GM23338 (cell line): Measurements from ENCODE around the gene MSS51. TPM values are rescaled to one million over a fixed set of nuclear protein-coding genes. Genes with fewer than 3 reads are reported as not detected.
A peak's percentile ranks its signal among the peaks of the same experiment; 100 is the strongest.

Source experiments
- ATAC-seq: fragments of 200-7000 bp; cut with Tn5 transposase; 3 replicates; pipeline ENCODE4 v1.9.1; 2020
- DNase-seq: peaks from one replicate; pipeline ENCODE4 v3.0.0-alpha.2; 2015; ENCODE audit warnings: low spot score
- H2AFZ ChIP-seq: fragments of 200-600 bp; sonication (generic); 2 replicates; pipeline ENCODE4 v1.8.0; 2016; ENCODE audit warnings: antibody characterized with exemption, mild to moderate bottlenecking, moderate library complexity
- H3F3A ChIP-seq: fragments of 200-600 bp; sonication (generic); replicated peaks from 2 replicates; pipeline ENCODE4 v1.8.0; 2017; ENCODE audit warnings: antibody characterized with exemption, mixed run types, low read depth
- H3K27ac ChIP-seq: fragments of 200-600 bp; sonication (generic); 2 replicates; pipeline ENCODE4 v1.6.1; 2016; ENCODE audit warnings: low read depth
- H3K27me3 ChIP-seq: fragments of 200-600 bp; sonication (generic); 2 replicates; pipeline ENCODE4 v1.8.0; 2016; ENCODE audit warnings: mild to moderate bottlenecking, mixed run types, moderate library complexity; ENCODE audit not compliant: insufficient read depth
- H3K36me3 ChIP-seq: fragments of 200-600 bp; sonication (generic); 2 replicates; pipeline ENCODE4 v1.8.0; 2016; ENCODE audit warnings: mild to moderate bottlenecking; ENCODE audit not compliant: insufficient read depth
- H3K4me1 ChIP-seq: fragments of 200-600 bp; sonication (generic); 2 replicates; pipeline ENCODE4 v1.8.0; 2016; ENCODE audit warnings: mild to moderate bottlenecking, moderate library complexity; ENCODE audit not compliant: insufficient read depth
- H3K4me2 ChIP-seq: fragments of 200-600 bp; sonication (generic); 2 replicates; pipeline ENCODE4 v1.7.1; 2017; ENCODE audit warnings: mixed run types
- H3K4me3 ChIP-seq: fragments of 200-600 bp; sonication (generic); 2 replicates; pipeline ENCODE4 v1.6.1; 2016; ENCODE audit warnings: mixed run types
- H3K79me2 ChIP-seq: fragments of 200-600 bp; sonication (generic); replicated peaks from 2 replicates; pipeline ENCODE4 v1.8.0; 2017; ENCODE audit warnings: mild to moderate bottlenecking; ENCODE audit not compliant: insufficient read depth
- H3K9me2 ChIP-seq: fragments of 200-600 bp; sonication (generic); 2 replicates; pipeline ENCODE4 v1.8.0; 2017; ENCODE audit not compliant: insufficient read depth
- H4K20me1 ChIP-seq: fragments of 200-600 bp; sonication (generic); replicated peaks from 2 replicates; pipeline ENCODE4 v1.8.0; 2017; ENCODE audit warnings: mild to moderate bottlenecking; ENCODE audit not compliant: insufficient read depth
- H3K27ac Mint-ChIP-seq: 2 replicates; pipeline ENCODE4 v1.8.0; 2020; ENCODE audit warnings: inconsistent platforms, mild to moderate bottlenecking, moderate library complexity, mixed read lengths
- H3K27me3 Mint-ChIP-seq: 3 replicates; pipeline ENCODE4 v1.8.0; 2022; ENCODE audit warnings: low read depth, mild to moderate bottlenecking, moderate library complexity, mixed read lengths, inconsistent platforms; ENCODE audit not compliant: insufficient read depth, poor library complexity
- H3K36me3 Mint-ChIP-seq: 3 replicates; pipeline ENCODE4 v1.8.0; 2021; ENCODE audit warnings: low read depth, mild to moderate bottlenecking, inconsistent platforms, moderate library complexity, mixed read lengths
- H3K4me1 Mint-ChIP-seq: 3 replicates; pipeline ENCODE4 v1.8.0; 2020; ENCODE audit warnings: mild to moderate bottlenecking, inconsistent platforms, mixed read lengths
- H3K4me3 Mint-ChIP-seq: 3 replicates; pipeline ENCODE4 v1.8.0; 2021; ENCODE audit warnings: moderate library complexity, mild to moderate bottlenecking, inconsistent platforms, mixed read lengths
- H3K9me3 Mint-ChIP-seq: 3 replicates; pipeline ENCODE4 v1.8.0; 2020; ENCODE audit warnings: moderate library complexity, mild to moderate bottlenecking, inconsistent platforms, mixed read lengths
- CREB1 ChIP-seq: fragments of 250-450 bp; sonication (Bioruptor Pico); IDR thresholded peaks from 2 replicates; pipeline ENCODE4 v1.5.0; 2020; ENCODE audit warnings: low read depth, mild to moderate bottlenecking, moderate library complexity
- CTCF ChIP-seq, 2 experiments: fragments of 200-600 bp in 1 of 2; sonication (generic) in 1 of 2; conservative IDR thresholded peaks; 2 replicates each; pipeline versions ENCODE4 v1.5.1 to v1.6.1; 2016 to 2017; ENCODE audit warnings: antibody characterized with exemption in 2 of 2, low read depth in 2 of 2, mild to moderate bottlenecking in 2 of 2, moderate library complexity in 1 of 2
- EZH2 ChIP-seq: fragments of 200-600 bp; sonication (generic); IDR thresholded peaks from one replicate; pipeline ENCODE4 v1.8.0; 2017; ENCODE audit warnings: antibody characterized with exemption, mild to moderate bottlenecking, low read depth; ENCODE audit not compliant: unreplicated experiment
- POLR2AphosphoS5 ChIP-seq: IDR thresholded peaks from 2 replicates; pipeline ENCODE4 v1.6.1; 2016; ENCODE audit warnings: antibody characterized with exemption, low read depth
- STAT1 ChIP-seq: IDR thresholded peaks from one replicate; pipeline ENCODE4 v1.6.1; 2016; ENCODE audit warnings: antibody characterized with exemption; ENCODE audit not compliant: unreplicated experiment
- ZNF331 ChIP-seq: fragments of 250-450 bp; sonication (Bioruptor Pico); IDR thresholded peaks from 2 replicates; pipeline ENCODE4 v1.5.0; 2020; ENCODE audit warnings: low read depth, mild to moderate bottlenecking, moderate library complexity
- ZNF462 ChIP-seq: fragments of 250-450 bp; sonication (Bioruptor Pico); IDR thresholded peaks from 2 replicates; pipeline ENCODE4 v1.5.0; 2020; ENCODE audit warnings: mild to moderate bottlenecking, moderate library complexity
- polyA plus RNA-seq: library from polyadenylated mRNA; unstranded; fragments of >200 nt; fragmentation: Nextera tagmentation; extraction: Ambion mirVana; gene quantifications from 2 replicates; pipeline ENCODE4 v1.2.1, GENCODE V29; 2016
- total RNA-seq: library from RNA; depleted of rRNA; stranded (reverse); fragments of >200 nt; shearing (Covaris generic); gene quantifications from 2 replicates; pipeline ENCODE4 v1.2.3, GENCODE V29; 2014

Gene MSS51
- total and polyA plus RNA-seq, 2 experiments from 2014 or later, result 1.1 to 5.1 TPM

GRCh38 chr10:73413108-73413527 lies 20.2 kb downstream of the MSS51 start:
- H3F3A ChIP-seq, result 0 out of 2 replicates have a peak, but pooled peaks cover 5% of the 10 kb centered on the region
- peak; percentile 40 for DNase-seq
- peaks cover 7% of the 10 kb centered on the region; the same call in 2 of the 3 replicates for H3K36me3 Mint-ChIP-seq
- H3K79me2 ChIP-seq, result peaks cover 53% of the 10 kb centered on the region
- TF ChIP-seq CREB1 (CRISPR knock-in tag) (peak; percentile 41; the same call in 1 of the 2 replicates), STAT1 (no peak)
- H3K27me3 Mint-ChIP-seq, result peaks cover 6% of the 10 kb centered on the region
- H3K9me3 Mint-ChIP-seq, result no peaks in the 10 kb centered on the region
- H3K4me2 ChIP-seq, result peak overlapping the region; percentile 86
- peak overlapping the region; percentile 94 for H3K27ac Mint-ChIP-seq
- H4K20me1 ChIP-seq, result no peaks in the 10 kb centered on the region
- H3K9me2 ChIP-seq, result peaks cover 3% of the 10 kb centered on the region; the same call in 1 of the 2 replicates
- no peaks in the 10 kb centered on the region for H3K27me3 ChIP-seq
- H3K4me1 ChIP-seq, result peaks cover 13% of the 10 kb centered on the region
- H3K36me3 ChIP-seq, result no peaks in the 10 kb centered on the region
- H3K4me1 Mint-ChIP-seq, result peaks cover 24% of the 10 kb centered on the region
- ATAC-seq, result peak; percentile 9
- H3K4me3 Mint-ChIP-seq, result peak overlapping the region; percentile 93
- peak overlapping the region; percentile 56; the same call in 1 of the 2 replicates for H2AFZ ChIP-seq
- H3K4me3 ChIP-seq, result peak overlapping the region; percentile 94
- H3K27ac ChIP-seq, result peak overlapping the region; percentile 95

GRCh38 chr10:73410897-73411296 lies 22.5 kb downstream of the MSS51 start:
- TF ChIP-seq POLR2AphosphoS5, result no peak
- no peak for TF ChIP-seq EZH2
- TF ChIP-seq ZNF331, result no peak
- Histone ChIP-seq H3K4me3 (no peak overlapping the region), H3K4me2 (no peak overlapping the region)

GRCh38 chr10:73408978-73409521 lies 24.3 kb downstream of the MSS51 start:
- Histone ChIP-seq H3K79me2 (peaks cover 94% of the 10 kb centered on the region), H3K4me1 (peaks cover 13% of the 10 kb centered on the region), H3K9me2 (peaks cover 3% of the 10 kb centered on the region; the same call in 1 of the 2 replicates), H3F3A (0 out of 2 replicates have a peak, but pooled peaks cover 5% of the 10 kb centered on the region), H3K27ac (no peak overlapping the region), H3K27me3 (no peaks in the 10 kb centered on the region), H3K36me3 (no peaks in the 10 kb centered on the region), H3K4me2 (no peak overlapping the region), H2AFZ (no peak overlapping the region), H4K20me1 (no peaks in the 10 kb centered on the region; the same call in none of the 2 replicates), H3K4me3 (no peak overlapping the region)
- ATAC-seq, result no peak
- peaks cover 9% of the 10 kb centered on the region; the same call in 2 of the 3 replicates for H3K36me3 Mint-ChIP-seq
- H3K27ac Mint-ChIP-seq, result no peak overlapping the region
- H3K27me3 Mint-ChIP-seq, result peaks cover 4% of the 10 kb centered on the region
- H3K4me3 Mint-ChIP-seq, result no peak overlapping the region
- H3K9me3 Mint-ChIP-seq, result no peaks in the 10 kb centered on the region
- H3K4me1 Mint-ChIP-seq, result peaks cover 18% of the 10 kb centered on the region
- no peak for DNase-seq
- TF ChIP-seq STAT1 (no peak), CTCF (conservative IDR thresholded peaks at IDR 0.05; ENCODE audit: low read depth in 2 of 2) (no peak), CREB1 (CRISPR knock-in tag) (no peak), ZNF331 (no peak), EZH2 (no peak), ZNF462 (CRISPR knock-in tag) (no peak)

More at GRCh38 chr10:73410897-73411296, 22.5 kb downstream of the MSS51 start:
- peaks cover 13% of the 10 kb centered on the region for H3K4me1 ChIP-seq
- no peak overlapping the region for H2AFZ ChIP-seq
- H3K27me3 Mint-ChIP-seq, result peaks cover 7% of the 10 kb centered on the region
- ATAC-seq (no peak), DNase-seq (no peak)
- H3K4me1 Mint-ChIP-seq, result peaks cover 27% of the 10 kb centered on the region
- H3K36me3 ChIP-seq, result no peaks in the 10 kb centered on the region
- no peaks in the 10 kb centered on the region; the same call in 1 of the 2 replicates for H4K20me1 ChIP-seq
- H3K27me3 ChIP-seq, result no peaks in the 10 kb centered on the region
- H3K4me3 Mint-ChIP-seq, result no peak overlapping the region
- no peak overlapping the region for H3K27ac Mint-ChIP-seq
- no peaks in the 10 kb centered on the region for H3K9me3 Mint-ChIP-seq
- H3K36me3 Mint-ChIP-seq, result peaks cover 9% of the 10 kb centered on the region; the same call in 2 of the 3 replicates
- H3K27ac ChIP-seq, result no peak overlapping the region
- H3K79me2 ChIP-seq, result peaks cover 75% of the 10 kb centered on the region
- peaks cover 3% of the 10 kb centered on the region; the same call in 1 of the 2 replicates for H3K9me2 ChIP-seq
- 0 out of 2 replicates have a peak, but pooled peaks cover 5% of the 10 kb centered on the region for H3F3A ChIP-seq
